Transverse colon (tissue), 4 donors: ENCODE measurements around the gene GPR176. TPM values are rescaled to one million over a fixed set of nuclear protein-coding genes. Genes with fewer than 3 reads are reported as not detected.
"Not testable (repeated sequence)": the region's sequence is repeated elsewhere in the genome, so short reads cannot be mapped to it uniquely, and the experiment has no call there.

Experiments
- DNase-seq: peaks from one replicate; pipeline ENCODE4 v3.0.0-alpha.2; 2019
- H3K27ac ChIP-seq, 4 donors: fragments of 200-600 bp; sonication (generic); 2 replicates each; pipeline ENCODE4 v1.5.1; 2016 to 2018; ENCODE audit warnings: inconsistent platforms in 4 of 4
- H3K27me3 ChIP-seq: fragments of 200-600 bp; sonication (generic); 2 replicates; pipeline ENCODE4 v1.5.1; 2017; ENCODE audit warnings: inconsistent platforms
- H3K36me3 ChIP-seq, 4 donors: fragments of 200-600 bp; sonication (generic); 2 replicates each; pipeline ENCODE4 v1.5.1; 2017 to 2019; ENCODE audit warnings: inconsistent platforms in 4 of 4
- H3K4me1 ChIP-seq, 4 donors: fragments of 200-600 bp; sonication (generic); 2 replicates each; pipeline ENCODE4 v1.5.1; 2017 to 2020; ENCODE audit warnings: inconsistent platforms in 4 of 4
- H3K4me3 ChIP-seq, 4 donors: fragments of 200-600 bp; sonication (generic); 1 replicate in 1 of 4; 2 replicates in 3 of 4; pipeline versions ENCODE4 v1.5.1 to v1.6.1; 2017 to 2019; ENCODE audit warnings: inconsistent platforms in 4 of 4
- H3K9me3 ChIP-seq, 2 donors: fragments of 200-600 bp; sonication (generic); 2 replicates each; pipeline ENCODE4 v1.5.1; 2017 to 2019; ENCODE audit warnings: inconsistent platforms in 2 of 2
- CTCF ChIP-seq, 5 experiments: fragments of 200-600 bp in 3 of 5; fragments of 450-650 bp in 2 of 5; sonication (generic) in 3 of 5; IDR thresholded peaks; 1 replicate in 2 of 5; 2 replicates in 3 of 5; pipeline ENCODE4 v1.5.1; 2016 to 2017; ENCODE audit warnings: antibody characterized with exemption in 5 of 5, inconsistent platforms in 3 of 5, mild to moderate bottlenecking in 2 of 5, moderate library complexity in 1 of 5
- EP300 ChIP-seq: sonication (generic); formaldehyde crosslinking; IDR thresholded peaks from one replicate; pipeline ENCODE4 v1.6.1; 2017; ENCODE audit warnings: antibody characterized with exemption, low read depth
- POLR2A ChIP-seq: fragments of 450-650 bp; IDR thresholded peaks from one replicate; pipeline ENCODE4 v1.6.1; 2016; ENCODE audit warnings: antibody characterized with exemption, mild to moderate bottlenecking, moderate library complexity
- POLR2AphosphoS5 ChIP-seq, 3 donors: sonication (generic); formaldehyde crosslinking; IDR thresholded peaks; one replicate each; pipeline ENCODE4 v1.6.1; 2016; ENCODE audit warnings: antibody characterized with exemption in 3 of 3
- WGBS, 2 donors: methylation state at CpG; one replicate each; pipeline ENCODE4 v1.1.5; 2018; ENCODE audit warnings: low coverage in 1 of 2; 5-methylcytosine and 5-hydroxymethylcytosine counted together
- in situ Hi-C, 4 donors: fragments of 200-750 bp; cut with MboI; loops; one replicate each; pipeline versions ENCODE4 v1.15.0 to v1.15.1; 2017; ENCODE audit warnings: low sequenced_read_pairs in 3 of 4, low pct_ligation_motif_present in 1 of 4, low pct_unique_long_range_greater_than_20kb in 1 of 4
- intact Hi-C: fragments of 100-400 bp; cut with DNase I; formaldehyde crosslinking; loops from one replicate; pipeline ENCODE4 v1.15.1; 2023; ENCODE audit warnings: low total_unique reads
- total RNA-seq, 4 donors: library from RNA; depleted of rRNA; stranded (reverse); fragments of >200 nt; gene quantifications; one replicate each; pipeline ENCODE4 v1.1.0, GENCODE V29; 2016

The GPR176 gene
- total RNA-seq, 4 donors from 2014 or later, result 1.6 to 10.9 (median 2.5) TPM; not detected in 1

GRCh38 chr15:39820050-39820602, 99.9 kb downstream of the GPR176 start:
- Histone ChIP-seq H3K27me3 (no peaks in the 10 kb centered on the region), H3K36me3 (no peaks in the 10 kb centered on the region), H3K4me1 (no peaks in the 10 kb centered on the region), H3K9me3 (no peaks in the 10 kb centered on the region), H3K27ac (no peak overlapping the region), H3K4me3 (no peak overlapping the region)
- 0 to 48% methylated on average over 1 to 3 of the region's 3 CpGs for WGBS, 2 donors
- in situ Hi-C loops (no loop called here), intact Hi-C loops (no loop called here)
- DNase-seq, result no peak
- TF ChIP-seq CTCF (IDR thresholded peaks at IDR 0.05), result no peak
- no peak for TF ChIP-seq POLR2AphosphoS5 (IDR thresholded peaks at IDR 0.05)
- no peak for TF ChIP-seq POLR2A
- TF ChIP-seq EP300, result no peak

- intact Hi-C loops, result no loop called here
- H3K36me3 ChIP-seq, result no peaks in the 10 kb centered on the region
- H3K27me3 ChIP-seq, result no peaks in the 10 kb centered on the region
- no peak overlapping the region for H3K27ac ChIP-seq
- H3K4me3 ChIP-seq, result no peak overlapping the region
- in situ Hi-C loops, result no loop called here
- TF ChIP-seq CTCF (IDR thresholded peaks at IDR 0.05) (no peak), EP300 (no peak), POLR2A (no peak), POLR2AphosphoS5 (IDR thresholded peaks at IDR 0.05) (no peak)
- no peaks in the 10 kb centered on the region for H3K4me1 ChIP-seq
- no peaks in the 10 kb centered on the region for H3K9me3 ChIP-seq
- no peak for DNase-seq
- WGBS, 2 donors, result 80 to 83% methylated on average over 3 of the region's 3 CpGs
Measured at GRCh38 chr15:39819533-39819932, 100.5 kb downstream of the GPR176 start.

- H3K27me3 ChIP-seq, result no peaks in the 10 kb centered on the region
- intact Hi-C loops (no loop called here), in situ Hi-C loops (no loop called here)
- DNase-seq, result no peak
- H3K36me3 ChIP-seq, result no peaks in the 10 kb centered on the region
- no peaks in the 10 kb centered on the region for H3K9me3 ChIP-seq
- H3K4me3 ChIP-seq, result no peak overlapping the region
- H3K4me1 ChIP-seq, result no peaks in the 10 kb centered on the region
- no peak overlapping the region for H3K27ac ChIP-seq
- TF ChIP-seq POLR2AphosphoS5 (IDR thresholded peaks at IDR 0.05) (no peak), EP300 (no peak), CTCF (IDR thresholded peaks at IDR 0.05) (no peak), POLR2A (no peak)
Measured at GRCh38 chr15:39817892-39818291, 102.2 kb downstream of the GPR176 start.

- no peak for DNase-seq
- 73 to 80% methylated on average over 1 of the region's 1 CpG for whole genome bisulfite sequencing, 2 donors
- intact Hi-C loops, result no loop called here
- Histone ChIP-seq H3K36me3 (no peaks in the 10 kb centered on the region), H3K9me3 (no peaks in the 10 kb centered on the region), H3K4me1 (no peaks in the 10 kb centered on the region), H3K4me3 (no peak overlapping the region), H3K27ac (no peak overlapping the region), H3K27me3 (no peaks in the 10 kb centered on the region)
- no peak for TF ChIP-seq CTCF (IDR thresholded peaks at IDR 0.05)
- no peak for TF ChIP-seq POLR2AphosphoS5 (IDR thresholded peaks at IDR 0.05)
- TF ChIP-seq POLR2A, result no peak
- no peak for TF ChIP-seq EP300
- in situ Hi-C loops, result no loop called here
Measured at GRCh38 chr15:39814489-39814888, 105.6 kb downstream of the GPR176 start.

- intact Hi-C loops, DNase-seq, in situ Hi-C loops, H3K27ac ChIP-seq, H3K4me1 ChIP-seq, H3K27me3 ChIP-seq, H3K9me3 ChIP-seq, H3K36me3 ChIP-seq, H3K4me3 ChIP-seq: not testable (repeated sequence)
- 80 to 96% methylated on average over 1 to 3 of the region's 3 CpGs for WGBS, 2 donors
Measured at GRCh38 chr15:39812651-39813050, 107.4 kb downstream of the GPR176 start.
